ENCODE data around the gene EEFSEC. TPM values are rescaled to one million over a fixed set of nuclear protein-coding genes. Genes with fewer than 3 reads are reported as not detected.

Gene EEFSEC
- total and polyA plus RNA-seq, 12 donors: 5.5 to 15.6 (median 10.4) TPM

DNA sequence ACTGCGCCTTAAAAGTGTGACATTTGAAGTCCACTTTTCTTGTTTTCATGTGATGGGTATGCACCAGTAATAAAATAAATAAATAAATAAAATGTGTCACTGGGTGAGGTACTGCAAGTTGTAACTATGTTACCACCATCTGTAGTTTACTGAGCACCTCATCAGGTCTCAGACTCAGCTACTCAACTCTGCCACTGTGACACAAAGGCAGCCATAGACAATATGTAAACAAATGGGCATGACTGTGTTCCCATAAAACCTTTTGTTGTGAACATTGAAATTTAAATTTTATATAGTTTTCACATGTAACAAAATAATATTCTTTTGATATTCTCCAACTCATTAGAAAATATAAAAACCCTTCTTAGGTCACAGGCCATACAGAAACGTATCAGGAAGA, 193.3 kb downstream of the EEFSEC start:
- H3K4me1 ChIP-seq (replicated peaks in 1 of 2): no peaks in the 10 kb centered on the region
- no peak for TF ChIP-seq POLR2A (IDR thresholded peaks at IDR 0.05)
- TF ChIP-seq, protein P1, sequence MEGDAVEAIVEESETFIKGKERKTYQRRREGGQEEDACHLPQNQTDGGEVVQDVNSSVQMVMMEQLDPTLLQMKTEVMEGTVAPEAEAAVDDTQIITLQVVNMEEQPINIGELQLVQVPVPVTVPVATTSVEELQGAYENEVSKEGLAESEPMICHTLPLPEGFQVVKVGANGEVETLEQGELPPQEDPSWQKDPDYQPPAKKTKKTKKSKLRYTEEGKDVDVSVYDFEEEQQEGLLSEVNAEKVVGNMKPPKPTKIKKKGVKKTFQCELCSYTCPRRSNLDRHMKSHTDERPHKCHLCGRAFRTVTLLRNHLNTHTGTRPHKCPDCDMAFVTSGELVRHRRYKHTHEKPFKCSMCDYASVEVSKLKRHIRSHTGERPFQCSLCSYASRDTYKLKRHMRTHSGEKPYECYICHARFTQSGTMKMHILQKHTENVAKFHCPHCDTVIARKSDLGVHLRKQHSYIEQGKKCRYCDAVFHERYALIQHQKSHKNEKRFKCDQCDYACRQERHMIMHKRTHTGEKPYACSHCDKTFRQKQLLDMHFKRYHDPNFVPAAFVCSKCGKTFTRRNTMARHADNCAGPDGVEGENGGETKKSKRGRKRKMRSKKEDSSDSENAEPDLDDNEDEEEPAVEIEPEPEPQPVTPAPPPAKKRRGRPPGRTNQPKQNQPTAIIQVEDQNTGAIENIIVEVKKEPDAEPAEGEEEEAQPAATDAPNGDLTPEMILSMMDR (IDR thresholded peaks at IDR 0.05): no peak
- no peak overlapping the region for H3K27ac ChIP-seq
- intact Hi-C loops (cut with DNase I): no loop called here
- H3K27me3 ChIP-seq: no peaks in the 10 kb centered on the region
- no peak overlapping the region for H3K4me3 ChIP-seq
- DNase-seq: no peak
- peaks cover 0 to under 1% of the 10 kb centered on the region in 2 donors for H3K36me3 ChIP-seq (replicated peaks in 1 of 2)
- 94 to 100% (median 95%) methylated on average over 2 of the region's 2 CpGs for WGBS, 4 donors
- H3K9me3 ChIP-seq (replicated peaks in 1 of 3): no peaks in the 10 kb centered on the region

DNA sequence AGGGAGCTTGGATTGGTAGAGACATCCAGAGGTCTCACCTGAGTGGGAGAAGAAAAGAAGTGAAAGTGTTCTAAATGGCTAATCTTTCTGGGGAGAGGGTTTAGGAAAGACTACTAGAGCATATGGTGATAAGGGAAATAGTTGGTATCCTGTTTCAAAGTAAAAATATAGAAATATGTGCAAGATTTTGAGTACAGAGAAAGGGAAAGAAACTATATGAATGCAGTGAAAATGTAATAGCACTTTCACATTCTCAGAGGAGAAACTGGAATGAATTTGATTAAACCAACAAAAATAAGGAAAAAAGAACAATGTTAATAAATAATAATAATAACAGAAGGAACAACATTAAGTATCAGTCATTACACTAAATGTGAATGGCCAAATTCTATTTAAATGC, 194.0 kb downstream of the EEFSEC start:
- DNase-seq: no peak
- Histone ChIP-seq H3K4me1 (replicated peaks in 1 of 2) (no peaks in the 10 kb centered on the region), H3K9me3 (replicated peaks in 1 of 3) (no peaks in the 10 kb centered on the region), H3K4me3 (no peak overlapping the region), H3K36me3 (replicated peaks in 1 of 2) (no peaks in the 10 kb centered on the region), H3K27me3 (no peaks in the 10 kb centered on the region), H3K27ac (no peak overlapping the region)
- intact Hi-C loops (cut with DNase I): no loop called here
- TF ChIP-seq, protein P1 (IDR thresholded peaks at IDR 0.05): no peak
- no peak for TF ChIP-seq POLR2A (IDR thresholded peaks at IDR 0.05)

DNA sequence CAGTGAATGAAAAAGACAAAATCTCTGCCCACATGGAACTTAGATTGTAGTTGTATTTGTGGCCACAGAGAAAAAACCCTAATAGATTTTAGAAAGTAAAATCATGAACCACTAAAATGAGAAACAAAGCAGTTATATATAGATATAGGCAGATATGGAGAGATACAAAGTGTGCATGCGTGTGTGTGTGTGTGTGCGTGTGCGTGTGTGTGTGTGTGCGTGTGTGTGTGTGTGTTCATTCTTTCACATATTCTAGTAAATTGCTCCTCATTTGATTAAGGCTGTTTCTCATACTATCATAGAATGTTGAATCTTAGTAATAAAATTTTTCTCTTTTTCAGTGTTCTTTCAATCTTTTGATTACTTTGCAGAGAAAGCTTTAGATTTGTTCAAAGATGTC, 194.8 kb downstream of the EEFSEC start:
- no peaks in the 10 kb centered on the region for H3K9me3 ChIP-seq (replicated peaks in 1 of 3)
- H3K36me3 ChIP-seq (replicated peaks in 1 of 2): no peaks in the 10 kb centered on the region
- no peaks in the 10 kb centered on the region for H3K27me3 ChIP-seq
- WGBS, 4 donors: 59 to 81% (median 69%) methylated on average over 4 of the region's 4 CpGs
- no peak for DNase-seq
- intact Hi-C loops (cut with DNase I): no loop called here
- H3K4me1 ChIP-seq (replicated peaks in 1 of 2): no peaks in the 10 kb centered on the region
- H3K27ac ChIP-seq: no peak overlapping the region
- TF ChIP-seq, protein P1 (IDR thresholded peaks at IDR 0.05): no peak
- TF ChIP-seq POLR2A (IDR thresholded peaks at IDR 0.05): no peak
- H3K4me3 ChIP-seq: no peak overlapping the region

DNA sequence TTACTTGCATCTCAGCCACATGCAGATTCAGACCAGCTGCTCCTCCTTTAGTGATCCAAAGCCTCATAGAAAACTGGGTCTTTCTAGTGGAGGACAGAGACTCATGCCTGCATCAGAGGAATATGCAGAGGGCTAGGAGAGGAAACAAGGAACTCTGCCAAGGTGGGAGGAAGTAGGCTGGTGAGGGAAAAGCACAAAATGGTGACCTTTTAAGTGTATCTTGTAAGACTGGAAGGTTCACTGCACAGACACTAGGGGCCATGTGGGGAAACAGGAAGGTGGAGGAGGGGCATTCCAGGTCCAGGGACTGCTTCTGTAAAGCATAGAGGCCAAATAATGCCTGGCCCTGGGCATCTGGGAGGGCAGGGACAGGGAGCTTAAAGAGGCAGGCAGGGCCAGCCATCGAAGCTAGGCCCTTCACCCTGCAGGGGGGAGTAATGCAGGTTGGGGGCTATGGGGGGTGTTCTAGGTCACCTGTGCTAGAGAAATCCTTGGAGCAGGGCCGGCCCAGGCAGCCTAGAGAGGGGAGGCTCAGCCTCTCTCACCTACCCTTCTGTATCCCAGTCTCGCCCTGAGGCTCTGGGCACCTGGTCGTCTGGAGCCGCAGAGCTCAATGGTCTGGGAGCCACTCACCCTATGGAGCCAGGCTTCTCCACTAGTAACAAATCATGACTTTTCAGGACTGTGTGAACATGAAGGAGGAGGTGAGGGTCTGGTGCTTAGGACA, 195.7 kb downstream of the EEFSEC start:
- intact Hi-C loops (cut with DNase I): no loop called here
- 75 to 97% (median 96%) methylated on average over 3 to 5 of the region's 5 CpGs for WGBS, 4 donors
- H3K36me3 ChIP-seq (replicated peaks in 1 of 2): no peaks in the 10 kb centered on the region
- H3K4me1 ChIP-seq (replicated peaks in 1 of 2): no peaks in the 10 kb centered on the region
- no peaks in the 10 kb centered on the region for H3K9me3 ChIP-seq (replicated peaks in 1 of 3)
- H3K27ac ChIP-seq: no peak overlapping the region
- no peak for TF ChIP-seq POLR2A (IDR thresholded peaks at IDR 0.05)
- TF ChIP-seq, protein P1 (IDR thresholded peaks at IDR 0.05): no peak
- H3K27me3 ChIP-seq: no peaks in the 10 kb centered on the region
- no peak overlapping the region for H3K4me3 ChIP-seq
- no peak for DNase-seq

Data from adrenal gland (tissue), 12 donors.